ENCODE data around the gene PRDM1. TPM values are rescaled to one million over a fixed set of nuclear protein-coding genes. Genes with fewer than 3 reads are reported as not detected.

The PRDM1 gene
- total RNA-seq, 1 donor from 2014 or later = not detected

GRCh38 chr6:106053484-106054205 is 32.5 kb upstream of the PRDM1 start:
- Mint-ChIP-seq H3K9me3 (ENCODE audit: unreplicated experiment) (no peaks in the 10 kb centered on the region), H3K27me3 (ENCODE audit: unreplicated experiment) (no peaks in the 10 kb centered on the region), H3K4me1 (ENCODE audit: unreplicated experiment) (peaks cover 6% of the 10 kb centered on the region), H3K4me3 (ENCODE audit: unreplicated experiment) (no peak overlapping the region), H3K36me3 (ENCODE audit: unreplicated experiment) (no peaks in the 10 kb centered on the region), H3K27ac (ENCODE audit: unreplicated experiment) (no peak overlapping the region)
- no peak for TF ChIP-seq CTCF (IDR thresholded peaks at IDR 0.05)
- no peak for DNase-seq (ENCODE audit: extremely low spot score, unreplicated experiment)

- no peak overlapping the region for H3K4me3 Mint-ChIP-seq (ENCODE audit: unreplicated experiment)
- no peak for DNase-seq (ENCODE audit: extremely low spot score, unreplicated experiment)
- TF ChIP-seq CTCF (IDR thresholded peaks at IDR 0.05) = no peak
- H3K4me1 Mint-ChIP-seq (ENCODE audit: unreplicated experiment) = peaks cover 6% of the 10 kb centered on the region
- H3K27ac Mint-ChIP-seq (ENCODE audit: unreplicated experiment) = no peak overlapping the region
- no peaks in the 10 kb centered on the region for H3K27me3 Mint-ChIP-seq (ENCODE audit: unreplicated experiment)
- H3K36me3 Mint-ChIP-seq (ENCODE audit: unreplicated experiment) = no peaks in the 10 kb centered on the region
- H3K9me3 Mint-ChIP-seq (ENCODE audit: unreplicated experiment) = no peaks in the 10 kb centered on the region
These were observed 30.6 kb upstream of the PRDM1 start for GRCh38 chr6:106055489-106055888.

- Mint-ChIP-seq H3K27me3 (ENCODE audit: unreplicated experiment) (no peaks in the 10 kb centered on the region), H3K36me3 (ENCODE audit: unreplicated experiment) (no peaks in the 10 kb centered on the region), H3K27ac (ENCODE audit: unreplicated experiment) (no peak overlapping the region), H3K9me3 (ENCODE audit: unreplicated experiment) (no peaks in the 10 kb centered on the region), H3K4me1 (ENCODE audit: unreplicated experiment) (peaks cover 4% of the 10 kb centered on the region), H3K4me3 (ENCODE audit: unreplicated experiment) (no peak overlapping the region)
- TF ChIP-seq CTCF (IDR thresholded peaks at IDR 0.05) = no peak
- DNase-seq (ENCODE audit: extremely low spot score, unreplicated experiment) = no peak
These were observed 29.9 kb upstream of the PRDM1 start for GRCh38 chr6:106056060-106056745.

- TF ChIP-seq CTCF (IDR thresholded peaks at IDR 0.05) = no peak
- Mint-ChIP-seq H3K4me1 (ENCODE audit: unreplicated experiment) (no peaks in the 10 kb centered on the region), H3K27me3 (ENCODE audit: unreplicated experiment) (no peaks in the 10 kb centered on the region), H3K36me3 (ENCODE audit: unreplicated experiment) (no peaks in the 10 kb centered on the region), H3K9me3 (ENCODE audit: unreplicated experiment) (no peaks in the 10 kb centered on the region), H3K27ac (ENCODE audit: unreplicated experiment) (no peak overlapping the region), H3K4me3 (ENCODE audit: unreplicated experiment) (no peak overlapping the region)
- no peak for DNase-seq (ENCODE audit: extremely low spot score, unreplicated experiment)
These were observed 29.3 kb upstream of the PRDM1 start for GRCh38 chr6:106056746-106057390.

- Mint-ChIP-seq H3K4me1 (ENCODE audit: unreplicated experiment) (no peaks in the 10 kb centered on the region), H3K9me3 (ENCODE audit: unreplicated experiment) (no peaks in the 10 kb centered on the region), H3K27me3 (ENCODE audit: unreplicated experiment) (no peaks in the 10 kb centered on the region), H3K4me3 (ENCODE audit: unreplicated experiment) (no peak overlapping the region), H3K36me3 (ENCODE audit: unreplicated experiment) (no peaks in the 10 kb centered on the region), H3K27ac (ENCODE audit: unreplicated experiment) (no peak overlapping the region)
- no peak for DNase-seq (ENCODE audit: extremely low spot score, unreplicated experiment)
- TF ChIP-seq CTCF (IDR thresholded peaks at IDR 0.05) = no peak
These were observed 26.8 kb upstream of the PRDM1 start for GRCh38 chr6:106059331-106059730.

Data from osteocyte (in vitro differentiated cells).